ENCODE data around the gene CD81. TPM values are rescaled to one million over a fixed set of nuclear protein-coding genes. Genes with fewer than 3 reads are reported as not detected.
"Not testable (repeated sequence)": the region's sequence is repeated elsewhere in the genome, so short reads cannot be mapped to it uniquely, and the experiment has no call there.

Gene CD81
- total RNA-seq, 4 donors from 2014 or later: 264 to 370 (median 298) TPM

GRCh38 chr11:2363130-2363529 lies 14.0 kb upstream of the CD81 start:
- 90 to 93% methylated on average over 9 to 10 of the region's 10 CpGs for WGBS, 2 donors
- DNase-seq: no peak

GRCh38 chr11:2363577-2364370 lies 13.3 kb upstream of the CD81 start:
- 87 to 94% methylated on average over 14 of the region's 15 CpGs for WGBS, 2 donors
- intact Hi-C loops (cut with DNase I): no loop called here
- Histone ChIP-seq H3K27me3 (no peaks in the 10 kb centered on the region), H3K27ac (no peak overlapping the region), H3K4me3 (replicated peaks in 1 of 3) (no peak overlapping the region), H3K9me3 (no peaks in the 10 kb centered on the region), H3K36me3 (no peaks in the 10 kb centered on the region), H3K4me1 (peaks cover 9 to 19% of the 10 kb centered on the region in 2 donors)
- TF ChIP-seq CTCF (IDR thresholded peaks at IDR 0.05): no peak
- TF ChIP-seq POLR2A (IDR thresholded peaks at IDR 0.05): no peak
- no peak for DNase-seq

More at GRCh38 chr11:2363130-2363529, 14.0 kb upstream of the CD81 start:
- Histone ChIP-seq H3K27ac (no peak overlapping the region), H3K4me3 (replicated peaks in 1 of 3) (no peak overlapping the region), H3K36me3 (no peaks in the 10 kb centered on the region), H3K4me1 (peaks cover 9 to 19% of the 10 kb centered on the region in 2 donors), H3K27me3 (no peaks in the 10 kb centered on the region), H3K9me3 (no peaks in the 10 kb centered on the region)
- TF ChIP-seq POLR2A (IDR thresholded peaks at IDR 0.05) (no peak), CTCF (IDR thresholded peaks at IDR 0.05) (no peak)
- intact Hi-C loops (cut with DNase I): no loop called here

- H3K36me3 ChIP-seq; H3K4me3 ChIP-seq (replicated peaks in 1 of 3); intact Hi-C loops (cut with DNase I); H3K27me3 ChIP-seq; DNase-seq; H3K27ac ChIP-seq; H3K9me3 ChIP-seq: not testable (repeated sequence)
- peaks cover 9 to 19% of the 10 kb centered on the region in 2 donors for H3K4me1 ChIP-seq
- WGBS, 2 donors: 95% methylated on average over 12 of the region's 12 CpGs
These were observed 12.7 kb upstream of the CD81 start for GRCh38 chr11:2364386-2364785.

GRCh38 chr11:2365571-2366210 lies 11.4 kb upstream of the CD81 start:
- H3K4me1 ChIP-seq: peaks cover 5 to 12% of the 10 kb centered on the region in 2 donors
- H3K4me3 ChIP-seq (replicated peaks in 1 of 3): no peak overlapping the region
- intact Hi-C loops (cut with DNase I): loop anchor here (5.0 kb wide), 1 partner anchor 38 kb away; no protein-coding TSS in a partner anchor
- no peaks in the 10 kb centered on the region for H3K36me3 ChIP-seq
- H3K27me3 ChIP-seq: no peaks in the 10 kb centered on the region
- DNase-seq: no peak
- TF ChIP-seq POLR2A (IDR thresholded peaks at IDR 0.05) (no peak), CTCF (IDR thresholded peaks at IDR 0.05) (no peak)
- WGBS, 2 donors: 88 to 91% methylated on average over 15 of the region's 16 CpGs
- no peaks in the 10 kb centered on the region for H3K9me3 ChIP-seq
- H3K27ac ChIP-seq: peak overlapping the region in 1 of 3 donors; percentile 28

- no peaks in the 10 kb centered on the region for H3K36me3 ChIP-seq
- DNase-seq: peak; percentile 44 to 54
- H3K27ac ChIP-seq: peak overlapping the region in 1 of 3 donors; percentile 28
- peaks cover 5 to 13% of the 10 kb centered on the region in 2 donors for H3K4me1 ChIP-seq
- TF ChIP-seq POLR2A (IDR thresholded peaks at IDR 0.05) (no peak), CTCF (IDR thresholded peaks at IDR 0.05) (no peak)
- no peak overlapping the region for H3K4me3 ChIP-seq (replicated peaks in 1 of 3)
- no peaks in the 10 kb centered on the region for H3K9me3 ChIP-seq
- WGBS, 2 donors: 27 to 32% methylated on average over 10 to 11 of the region's 11 CpGs
- intact Hi-C loops (cut with DNase I): loop anchor here (5.0 kb wide), 1 partner anchor 39 kb away; no protein-coding TSS in a partner anchor
- no peaks in the 10 kb centered on the region for H3K27me3 ChIP-seq
These were observed 10.8 kb upstream of the CD81 start for GRCh38 chr11:2366276-2366675.

Data from thyroid gland (tissue), 4 donors.